ENCODE measurements around the gene SLC26A8. TPM values are rescaled to one million over a fixed set of nuclear protein-coding genes. Genes with fewer than 3 reads are reported as not detected.

The SLC26A8 gene
- total RNA-seq, 1 donor from 2014 or later, result 1.5 TPM

DNA sequence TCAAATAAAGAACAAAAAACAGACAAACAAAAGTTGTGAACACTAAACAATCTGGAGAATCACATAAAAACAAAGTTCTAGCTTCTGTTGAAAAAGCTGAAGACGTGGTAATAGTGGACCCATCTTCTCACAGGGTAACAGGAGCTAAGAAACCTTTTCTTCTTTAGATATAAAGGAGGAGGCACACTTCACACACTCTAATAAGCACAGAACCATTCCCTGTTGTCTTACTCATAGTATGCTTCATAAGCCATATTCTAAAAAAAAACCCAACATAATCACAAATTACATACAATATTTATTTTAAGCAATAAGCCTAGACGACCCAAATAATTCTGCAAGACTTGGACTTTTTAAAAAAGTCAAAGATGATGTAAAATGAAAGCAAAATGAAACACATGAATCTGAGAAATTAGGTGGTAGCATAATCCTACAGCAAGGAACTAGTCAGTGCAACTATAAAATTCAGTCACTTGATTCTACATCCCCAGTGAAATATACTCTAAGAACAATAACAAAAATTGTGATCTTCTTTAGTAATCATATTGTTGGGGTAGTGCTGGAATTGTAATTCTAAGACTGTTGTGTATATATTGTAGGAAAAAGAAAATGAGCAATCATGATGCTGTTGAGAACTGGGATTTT is 119.2 kb downstream of the SLC26A8 start:
- intact Hi-C loops (cut with DNase I), result no loop called here
- DNase-seq (ENCODE audit: low spot score), result no peak

GRCh38 chr6:35903679-35904078 is 120.8 kb downstream of the SLC26A8 start:
- DNase-seq (ENCODE audit: low spot score) (no peak), ATAC-seq (no peak)
- intact Hi-C loops (cut with DNase I), result no loop called here

More for the DNA sequence above, 119.2 kb downstream of the SLC26A8 start:
- no peak for ATAC-seq

DNA sequence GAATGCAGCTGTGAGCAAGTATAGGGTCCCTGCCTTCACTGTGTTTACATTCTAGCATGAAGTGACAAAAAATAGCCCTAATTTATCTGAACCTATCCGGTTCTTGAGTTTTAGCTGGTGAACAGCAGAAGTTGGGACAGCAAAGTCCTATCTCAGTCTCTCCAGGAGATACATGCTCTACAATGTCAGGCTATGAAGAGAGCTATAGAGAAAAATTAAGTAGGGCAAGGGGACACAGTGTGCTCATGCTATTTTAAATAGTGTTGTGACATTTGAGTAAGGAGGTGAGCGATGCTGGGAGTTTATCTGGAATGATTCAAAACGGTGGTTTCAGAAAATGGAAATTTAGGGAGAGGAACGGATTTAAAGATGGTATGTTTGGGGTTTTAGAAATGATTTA is 124.0 kb downstream of the SLC26A8 start:
- intact Hi-C loops (cut with DNase I), result no loop called here
- ATAC-seq, result no peak

DNA sequence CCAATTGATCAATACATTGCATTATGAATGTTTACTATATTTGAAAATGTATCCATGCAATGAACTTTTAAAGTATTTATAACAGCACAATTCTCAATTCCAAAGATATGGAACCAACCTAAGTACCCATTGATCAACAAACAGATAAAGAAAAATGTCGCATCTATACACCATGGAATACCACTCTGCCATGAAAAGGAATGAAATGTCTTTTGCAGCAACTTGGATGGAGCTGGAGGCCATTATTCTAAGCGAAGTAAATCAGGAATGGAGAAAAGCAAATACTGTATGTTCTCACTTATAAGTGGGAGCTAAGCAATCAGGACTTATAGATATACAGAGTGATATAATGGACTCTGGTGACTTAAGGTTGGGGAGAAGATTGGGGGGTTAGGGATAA is 126.4 kb downstream of the SLC26A8 start:
- intact Hi-C loops (cut with DNase I), result no loop called here
- no peak for DNase-seq (ENCODE audit: low spot score)
- no peak for ATAC-seq

More for the DNA sequence above, 124.0 kb downstream of the SLC26A8 start:
- DNase-seq (ENCODE audit: low spot score), result no peak

- no peak for ATAC-seq
- intact Hi-C loops (cut with DNase I), result no loop called here
- no peak for DNase-seq (ENCODE audit: low spot score)
Observed at GRCh38 chr6:35897486-35897885, 127.0 kb downstream of the SLC26A8 start.

GRCh38 chr6:35897036-35897435 is 127.4 kb downstream of the SLC26A8 start:
- ATAC-seq, result no peak
- intact Hi-C loops (cut with DNase I), result no loop called here
- DNase-seq (ENCODE audit: low spot score), result no peak

GRCh38 chr6:35896228-35896627 is 128.2 kb downstream of the SLC26A8 start:
- DNase-seq (ENCODE audit: low spot score) (no peak), ATAC-seq (no peak)
- intact Hi-C loops (cut with DNase I), result no loop called here

GRCh38 chr6:35895560-35895959 is 128.9 kb downstream of the SLC26A8 start:
- DNase-seq (ENCODE audit: low spot score), result no peak
- intact Hi-C loops (cut with DNase I), result no loop called here
- no peak for ATAC-seq

DNA sequence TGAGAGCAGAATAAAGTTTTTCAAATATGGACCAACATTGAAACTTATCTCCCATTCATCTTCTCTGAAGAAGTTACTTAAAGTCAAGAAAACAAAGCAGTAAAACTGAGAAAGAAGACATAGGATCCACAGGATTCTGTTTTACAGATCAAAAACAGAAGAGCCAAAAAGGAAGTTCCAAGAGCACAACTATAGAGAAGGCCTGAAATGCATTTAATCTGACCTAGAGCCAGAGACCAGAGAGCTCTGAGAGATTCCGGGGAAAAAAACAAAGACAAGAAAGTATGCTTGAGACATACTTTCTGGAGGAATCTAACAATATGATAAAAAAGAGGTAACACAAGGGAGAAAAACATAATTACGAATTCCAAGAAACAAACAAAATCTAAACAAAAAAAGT is 129.7 kb downstream of the SLC26A8 start:
- intact Hi-C loops (cut with DNase I), result no loop called here
- no peak for ATAC-seq

More for the DNA sequence above, 129.7 kb downstream of the SLC26A8 start:
- DNase-seq (ENCODE audit: low spot score), result no peak

Other genes with a start within 250 kb of the SLC26A8 start
- gene CLPSL2, start 248.0 kb downstream of the SLC26A8 start, total RNA-seq, result not detected
- not detected for gene CLPSL1, start 243.6 kb downstream of the SLC26A8 start, total RNA-seq
- 3.8 TPM for gene CLPS, start 227.3 kb downstream of the SLC26A8 start, total RNA-seq
- gene LHFPL5, start 219.3 kb downstream of the SLC26A8 start, total RNA-seq, result not detected
- 33.2 TPM for gene SRPK1, start 103.5 kb downstream of the SLC26A8 start, total RNA-seq
- gene MAPK14, start 3.2 kb upstream of the SLC26A8 start, total RNA-seq, result 67.6 TPM
- 12.8 TPM for gene MAPK13, start 105.9 kb upstream of the SLC26A8 start, total RNA-seq
- gene BRPF3, start 172.1 kb upstream of the SLC26A8 start, total RNA-seq, result 36.6 TPM
- gene PNPLA1, start 245.4 kb upstream of the SLC26A8 start, total RNA-seq, result 0.22 TPM

All from sciatic nerve (tissue), 2 donors.